Measurements from ENCODE around the gene OR8D2. TPM values are rescaled to one million over a fixed set of nuclear protein-coding genes. Genes with fewer than 3 reads are reported as not detected.

The OR8D2 gene
- polyA plus RNA-seq, 1 donor from 2014 or later, result not detected

DNA sequence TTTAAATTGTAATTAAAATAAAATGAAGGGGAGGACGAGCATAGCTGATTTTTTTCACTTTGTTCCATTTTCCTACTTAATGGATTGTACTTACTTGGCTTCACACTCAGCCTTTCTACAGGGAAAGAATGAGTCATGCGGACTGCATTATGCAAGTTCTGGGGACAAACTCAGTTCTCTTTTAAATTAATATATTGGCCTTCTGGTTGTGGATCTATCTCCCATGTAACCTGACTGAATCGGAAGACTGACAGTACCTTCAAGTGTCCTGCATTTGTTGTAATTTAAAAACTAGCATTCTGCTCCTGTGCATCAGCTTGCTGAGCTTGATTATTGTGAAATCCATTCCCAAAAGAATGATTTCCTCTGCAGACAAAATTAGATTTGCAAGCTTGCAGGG lies 18.4 kb downstream of the OR8D2 start:
- no peak overlapping the region for H2AFZ ChIP-seq (ENCODE audit: low read depth, low read length)
- no peak overlapping the region for H3K4me3 ChIP-seq (ENCODE audit: low read length)
- no peak overlapping the region for H3K27ac ChIP-seq (ENCODE audit: low read length)
- no peaks in the 10 kb centered on the region for H3K79me2 ChIP-seq (replicated peaks; ENCODE audit: insufficient read depth, low read length)
- no peaks in the 10 kb centered on the region for H3K27me3 ChIP-seq (ENCODE audit: insufficient read depth, low read depth, low read length)
- no peaks in the 10 kb centered on the region for H3K9me2 ChIP-seq (ENCODE audit: insufficient read depth, low read length)
- H3K4me2 ChIP-seq (ENCODE audit: low read length), result no peak overlapping the region
- H3K9ac ChIP-seq (ENCODE audit: low read length), result no peak overlapping the region
- TF ChIP-seq MXI1 (conservative IDR thresholded peaks at IDR 0.05; ENCODE audit: poor library complexity, severe bottlenecking), result no peak
- no peaks in the 10 kb centered on the region for H3K9me3 ChIP-seq (ENCODE audit: low read length)
- no peaks in the 10 kb centered on the region for H3K36me3 ChIP-seq (ENCODE audit: insufficient read depth, low read length)
- no peaks in the 10 kb centered on the region for H4K20me1 ChIP-seq (ENCODE audit: insufficient read depth)
- no peaks in the 10 kb centered on the region for H3F3A ChIP-seq (ENCODE audit: insufficient read depth, low read length, poor library complexity, severe bottlenecking)

DNA sequence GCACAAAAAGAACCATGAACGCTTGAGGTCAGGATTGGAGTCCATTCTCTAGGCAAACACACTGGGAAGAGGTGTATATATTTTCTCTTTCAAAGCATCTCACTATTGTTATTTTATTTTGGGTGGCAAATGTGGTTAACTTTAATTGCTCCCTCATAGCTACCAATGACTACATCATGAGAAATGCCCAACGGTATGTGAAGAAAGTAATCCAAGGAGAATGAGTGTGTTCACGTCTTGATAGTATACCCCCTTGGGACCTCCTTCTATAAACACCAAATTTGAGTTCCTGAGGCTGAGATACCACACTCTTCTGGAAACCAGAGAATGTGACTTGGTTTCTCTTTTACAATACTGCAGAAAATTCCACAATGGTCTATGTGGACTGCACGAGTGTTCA lies 22.1 kb downstream of the OR8D2 start:
- no peak overlapping the region for H3K4me2 ChIP-seq (ENCODE audit: low read length)
- H3K9me2 ChIP-seq (ENCODE audit: insufficient read depth, low read length), result no peaks in the 10 kb centered on the region
- H3K27me3 ChIP-seq (ENCODE audit: insufficient read depth, low read depth, low read length), result no peaks in the 10 kb centered on the region
- no peaks in the 10 kb centered on the region for H4K20me1 ChIP-seq (ENCODE audit: insufficient read depth)
- H3K9ac ChIP-seq (ENCODE audit: low read length), result no peak overlapping the region
- TF ChIP-seq EZH2 (IDR thresholded peaks at IDR 0.05; ENCODE audit: borderline replicate concordance, insufficient read depth, low read length, poor library complexity, severe bottlenecking), result no peak
- TF ChIP-seq, protein P1, sequence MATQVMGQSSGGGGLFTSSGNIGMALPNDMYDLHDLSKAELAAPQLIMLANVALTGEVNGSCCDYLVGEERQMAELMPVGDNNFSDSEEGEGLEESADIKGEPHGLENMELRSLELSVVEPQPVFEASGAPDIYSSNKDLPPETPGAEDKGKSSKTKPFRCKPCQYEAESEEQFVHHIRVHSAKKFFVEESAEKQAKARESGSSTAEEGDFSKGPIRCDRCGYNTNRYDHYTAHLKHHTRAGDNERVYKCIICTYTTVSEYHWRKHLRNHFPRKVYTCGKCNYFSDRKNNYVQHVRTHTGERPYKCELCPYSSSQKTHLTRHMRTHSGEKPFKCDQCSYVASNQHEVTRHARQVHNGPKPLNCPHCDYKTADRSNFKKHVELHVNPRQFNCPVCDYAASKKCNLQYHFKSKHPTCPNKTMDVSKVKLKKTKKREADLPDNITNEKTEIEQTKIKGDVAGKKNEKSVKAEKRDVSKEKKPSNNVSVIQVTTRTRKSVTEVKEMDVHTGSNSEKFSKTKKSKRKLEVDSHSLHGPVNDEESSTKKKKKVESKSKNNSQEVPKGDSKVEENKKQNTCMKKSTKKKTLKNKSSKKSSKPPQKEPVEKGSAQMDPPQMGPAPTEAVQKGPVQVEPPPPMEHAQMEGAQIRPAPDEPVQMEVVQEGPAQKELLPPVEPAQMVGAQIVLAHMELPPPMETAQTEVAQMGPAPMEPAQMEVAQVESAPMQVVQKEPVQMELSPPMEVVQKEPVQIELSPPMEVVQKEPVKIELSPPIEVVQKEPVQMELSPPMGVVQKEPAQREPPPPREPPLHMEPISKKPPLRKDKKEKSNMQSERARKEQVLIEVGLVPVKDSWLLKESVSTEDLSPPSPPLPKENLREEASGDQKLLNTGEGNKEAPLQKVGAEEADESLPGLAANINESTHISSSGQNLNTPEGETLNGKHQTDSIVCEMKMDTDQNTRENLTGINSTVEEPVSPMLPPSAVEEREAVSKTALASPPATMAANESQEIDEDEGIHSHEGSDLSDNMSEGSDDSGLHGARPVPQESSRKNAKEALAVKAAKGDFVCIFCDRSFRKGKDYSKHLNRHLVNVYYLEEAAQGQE (IDR thresholded peaks at IDR 0.05; ENCODE audit: borderline replicate concordance), result no peak
- no peak for TF ChIP-seq TAF1 (IDR thresholded peaks at IDR 0.05; ENCODE audit: low read depth)
- no peak for TF ChIP-seq MXI1 (conservative IDR thresholded peaks at IDR 0.05; ENCODE audit: poor library complexity, severe bottlenecking)
- H2AFZ ChIP-seq (ENCODE audit: low read depth, low read length), result no peak overlapping the region
- no peak overlapping the region for H3K4me3 ChIP-seq (ENCODE audit: low read length)
- H3F3A ChIP-seq (ENCODE audit: insufficient read depth, low read length, poor library complexity, severe bottlenecking), result no peaks in the 10 kb centered on the region
- H3K36me3 ChIP-seq (ENCODE audit: insufficient read depth, low read length), result no peaks in the 10 kb centered on the region
- no peaks in the 10 kb centered on the region for H3K9me3 ChIP-seq (ENCODE audit: low read length)
- no peak overlapping the region for H3K27ac ChIP-seq (ENCODE audit: low read length)
- no peaks in the 10 kb centered on the region for H3K79me2 ChIP-seq (replicated peaks; ENCODE audit: insufficient read depth, low read length)

DNA sequence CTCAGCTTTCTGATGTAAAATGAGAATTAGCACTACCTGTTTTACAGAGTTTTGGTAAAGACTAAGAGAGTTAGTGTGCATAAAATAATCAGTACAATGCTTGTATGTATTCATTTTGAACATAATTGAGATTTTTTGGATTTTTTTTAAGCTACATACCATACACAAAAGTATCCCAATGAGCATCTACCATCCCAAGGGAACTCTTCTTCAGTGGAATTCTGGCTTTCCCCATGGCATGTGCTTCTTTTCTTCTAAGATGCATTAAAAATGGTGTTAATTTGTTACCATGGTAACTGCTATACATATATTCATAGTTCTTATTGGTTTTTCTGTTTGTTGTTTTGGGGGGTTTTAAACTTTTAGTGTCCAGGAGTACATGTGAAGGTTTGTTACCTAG lies 24.0 kb downstream of the OR8D2 start:
- Histone ChIP-seq H3K9me2 (ENCODE audit: insufficient read depth, low read length) (no peaks in the 10 kb centered on the region), H3K4me3 (ENCODE audit: low read length) (no peak overlapping the region), H3K9ac (ENCODE audit: low read length) (no peak overlapping the region), H3K36me3 (ENCODE audit: insufficient read depth, low read length) (no peaks in the 10 kb centered on the region), H3K4me2 (ENCODE audit: low read length) (no peak overlapping the region), H4K20me1 (ENCODE audit: insufficient read depth) (no peaks in the 10 kb centered on the region), H2AFZ (ENCODE audit: low read depth, low read length) (no peak overlapping the region), H3K27ac (ENCODE audit: low read length) (no peak overlapping the region), H3K27me3 (ENCODE audit: insufficient read depth, low read depth, low read length) (no peaks in the 10 kb centered on the region), H3F3A (ENCODE audit: insufficient read depth, low read length, poor library complexity, severe bottlenecking) (no peaks in the 10 kb centered on the region), H3K79me2 (replicated peaks; ENCODE audit: insufficient read depth, low read length) (no peaks in the 10 kb centered on the region), H3K9me3 (ENCODE audit: low read length) (no peaks in the 10 kb centered on the region)
- TF ChIP-seq TAF1 (IDR thresholded peaks at IDR 0.05; ENCODE audit: low read depth) (no peak), POLR2AphosphoS5 (IDR thresholded peaks at IDR 0.05) (no peak), RAD21 (conservative IDR thresholded peaks at IDR 0.05) (no peak), EP300 (conservative IDR thresholded peaks at IDR 0.05; ENCODE audit: poor library complexity, severe bottlenecking) (no peak)
- TF ChIP-seq, protein P1 (IDR thresholded peaks at IDR 0.05; ENCODE audit: borderline replicate concordance), result no peak
